ENCODE data around the gene ABLIM3. TPM values are rescaled to one million over a fixed set of nuclear protein-coding genes. Genes with fewer than 3 reads are reported as not detected.
A peak's percentile ranks its signal among the peaks of the same experiment; 100 is the strongest.

Gene ABLIM3
- total RNA-seq, 1 donor from 2014 or later = 50.8 TPM

- no peaks in the 10 kb centered on the region for H3K36me3 ChIP-seq
These were observed 32.5 kb upstream of the ABLIM3 start for GRCh38 chr5:149108651-149109280.

GRCh38 chr5:149110406-149110805, 30.9 kb upstream of the ABLIM3 start:
- H3K27ac ChIP-seq = no peak overlapping the region
- H3K36me3 ChIP-seq = no peaks in the 10 kb centered on the region
- H3K9me3 ChIP-seq = no peaks in the 10 kb centered on the region
- intact Hi-C loops (cut with DNase I) = loop anchor here (10.0 kb wide), 1 partner anchor 376 kb away; no protein-coding TSS in a partner anchor
- no peak for TF ChIP-seq POLR2AphosphoS5 (IDR thresholded peaks at IDR 0.05; ENCODE audit: insufficient read depth in 1 of 2, low read depth in 1 of 2)
- H3K4me1 ChIP-seq = no peaks in the 10 kb centered on the region
- no peak for DNase-seq (ENCODE audit: extremely low spot score in 2 of 2)
- H3K4me3 ChIP-seq = no peak overlapping the region
- no peaks in the 10 kb centered on the region for H3K27me3 ChIP-seq

More at GRCh38 chr5:149108651-149109280, 32.5 kb upstream of the ABLIM3 start:
- Histone ChIP-seq H3K27ac (no peak overlapping the region), H3K27me3 (no peaks in the 10 kb centered on the region), H3K4me3 (no peak overlapping the region), H3K9me3 (no peaks in the 10 kb centered on the region), H3K4me1 (no peaks in the 10 kb centered on the region)
- TF ChIP-seq CTCF (IDR thresholded peaks at IDR 0.05) (no peak), POLR2AphosphoS5 (IDR thresholded peaks at IDR 0.05; ENCODE audit: insufficient read depth in 1 of 2, low read depth in 1 of 2) (no peak), POLR2A (IDR thresholded peaks at IDR 0.05) (no peak)
- no peak for DNase-seq (ENCODE audit: extremely low spot score in 2 of 2)
- intact Hi-C loops (cut with DNase I) = no loop called here

DNA sequence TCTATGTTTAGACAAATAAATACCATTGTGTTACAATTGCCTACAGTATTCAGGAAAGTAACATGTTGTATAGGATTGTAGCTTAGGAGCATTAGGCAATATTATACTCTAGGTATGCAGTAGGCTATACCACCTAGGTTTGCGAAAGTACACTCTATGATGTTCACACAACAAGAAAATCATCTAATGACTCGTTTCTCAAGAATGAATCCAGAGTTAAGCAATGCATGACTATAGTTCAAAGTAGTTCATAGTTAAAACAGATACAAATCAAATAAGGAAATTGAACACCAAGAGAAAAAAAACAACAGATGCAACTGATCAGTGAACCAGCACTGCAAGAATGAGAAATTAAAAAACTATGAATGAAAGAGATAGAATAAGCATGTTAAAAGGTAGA, 27.6 kb upstream of the ABLIM3 start:
- intact Hi-C loops (cut with DNase I) = loop anchor here (10.0 kb wide), 1 partner anchor 379 kb away; no protein-coding TSS in a partner anchor
- Histone ChIP-seq H3K9me3 (no peaks in the 10 kb centered on the region), H3K4me1 (no peaks in the 10 kb centered on the region), H3K27me3 (no peaks in the 10 kb centered on the region), H3K27ac (no peak overlapping the region), H3K4me3 (no peak overlapping the region), H3K36me3 (no peaks in the 10 kb centered on the region)
- TF ChIP-seq POLR2A (IDR thresholded peaks at IDR 0.05) = no peak
- peak in 1 of 2 donors; percentile 28 for TF ChIP-seq POLR2AphosphoS5 (IDR thresholded peaks at IDR 0.05; ENCODE audit: insufficient read depth in 1 of 2, low read depth in 1 of 2)
- TF ChIP-seq CTCF (IDR thresholded peaks at IDR 0.05) = no peak
- DNase-seq (ENCODE audit: extremely low spot score in 2 of 2) = no peak

DNA sequence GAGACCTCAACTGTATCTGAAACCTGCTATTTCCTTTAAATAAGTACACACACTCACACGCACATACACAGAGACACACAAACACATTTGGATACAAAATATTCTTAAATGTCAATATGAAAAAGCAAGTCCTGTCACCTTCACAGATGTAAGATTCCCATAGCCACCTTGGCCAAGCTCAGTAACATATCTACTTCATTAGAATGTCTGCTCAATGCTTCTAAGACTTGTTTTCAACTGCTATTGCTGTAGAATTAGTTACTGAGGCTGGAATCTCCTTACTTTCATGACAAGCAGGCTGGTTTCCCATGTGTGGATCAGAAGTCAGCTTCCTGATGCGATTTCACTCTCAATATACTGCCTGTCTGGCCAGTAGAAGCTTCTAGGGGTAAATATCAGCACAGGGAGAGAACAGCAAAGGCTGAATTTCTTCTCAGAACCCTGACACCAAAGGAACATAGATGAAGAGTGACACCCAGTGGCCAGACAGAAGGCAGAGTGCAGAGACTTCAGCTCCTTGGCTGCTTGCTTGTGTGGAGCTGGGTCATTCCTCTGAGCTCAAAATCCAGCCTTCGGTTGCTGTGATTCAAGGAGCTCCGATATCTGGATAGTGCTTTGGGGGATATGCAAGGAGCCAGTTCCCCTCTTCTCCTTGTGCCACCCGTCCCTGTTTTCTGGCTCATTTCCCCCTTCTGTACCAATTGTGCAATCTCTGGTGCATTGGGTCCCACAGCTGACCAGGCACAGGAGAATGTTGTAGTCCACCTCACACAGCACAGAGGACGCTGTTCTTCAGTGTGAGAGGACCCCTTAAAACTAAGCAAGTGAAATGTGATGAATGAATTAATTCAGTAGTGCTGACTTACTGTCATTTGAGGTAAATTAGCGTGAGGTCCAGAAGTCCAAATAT, 26.6 kb upstream of the ABLIM3 start:
- intact Hi-C loops (cut with DNase I) = loop anchor here (10.0 kb wide), 1 partner anchor 380 kb away; no protein-coding TSS in a partner anchor
- H3K27me3 ChIP-seq = no peaks in the 10 kb centered on the region
- H3K27ac ChIP-seq = no peak overlapping the region
- DNase-seq (ENCODE audit: extremely low spot score in 2 of 2) = no peak
- H3K9me3 ChIP-seq = no peaks in the 10 kb centered on the region
- H3K4me1 ChIP-seq = no peaks in the 10 kb centered on the region
- no peak overlapping the region for H3K4me3 ChIP-seq
- TF ChIP-seq CTCF (IDR thresholded peaks at IDR 0.05) (peak; percentile 33 to 52 (median 51)), POLR2A (IDR thresholded peaks at IDR 0.05) (no peak), POLR2AphosphoS5 (IDR thresholded peaks at IDR 0.05; ENCODE audit: insufficient read depth in 1 of 2, low read depth in 1 of 2) (no peak)
- no peaks in the 10 kb centered on the region for H3K36me3 ChIP-seq

- intact Hi-C loops (cut with DNase I) = loop anchor here (10.0 kb wide), 1 partner anchor 383 kb away; no protein-coding TSS in a partner anchor
- DNase-seq (ENCODE audit: extremely low spot score in 2 of 2) = no peak
- no peak overlapping the region for H3K27ac ChIP-seq
- no peaks in the 10 kb centered on the region for H3K9me3 ChIP-seq
- no peaks in the 10 kb centered on the region for H3K36me3 ChIP-seq
- H3K4me3 ChIP-seq = no peak overlapping the region
- TF ChIP-seq POLR2AphosphoS5 (IDR thresholded peaks at IDR 0.05; ENCODE audit: insufficient read depth in 1 of 2, low read depth in 1 of 2) = no peak
- TF ChIP-seq CTCF (IDR thresholded peaks at IDR 0.05) = no peak
- no peak for TF ChIP-seq POLR2A (IDR thresholded peaks at IDR 0.05)
- H3K4me1 ChIP-seq = no peaks in the 10 kb centered on the region
- H3K27me3 ChIP-seq = no peaks in the 10 kb centered on the region
These were observed 23.3 kb upstream of the ABLIM3 start for GRCh38 chr5:149117970-149118369.
